ENCODE measurements around the gene ADI1. TPM values are rescaled to one million over a fixed set of nuclear protein-coding genes. Genes with fewer than 3 reads are reported as not detected.

Gene ADI1
- total and polyA plus RNA-seq, 2 experiments from 2014 or later, result 106 to 204 TPM

- DNase-seq (ENCODE audit: low spot score), result no peak
- no peak overlapping the region for H2AFZ ChIP-seq
- no peaks in the 10 kb centered on the region for H3K79me2 ChIP-seq
- H3K4me1 ChIP-seq (ENCODE audit: insufficient read depth), result no peaks in the 10 kb centered on the region
- H3K36me3 ChIP-seq (replicated peaks; ENCODE audit: insufficient read depth, low read depth), result no peaks in the 10 kb centered on the region
- H3K27ac ChIP-seq, result no peak overlapping the region
- no peaks in the 10 kb centered on the region for H3K9me2 ChIP-seq (replicated peaks; ENCODE audit: insufficient read depth)
- 95% methylated on average over 20 of the region's 20 CpGs for WGBS (ENCODE audit: low lambda C conversion rate, missing lambda C conversion rate)
- H3K4me2 ChIP-seq, result no peak overlapping the region
- no peaks in the 10 kb centered on the region for H3K9me3 ChIP-seq (ENCODE audit: low read depth)
- H3K27me3 ChIP-seq, result no peaks in the 10 kb centered on the region
- no peaks in the 10 kb centered on the region for H4K20me1 ChIP-seq (ENCODE audit: insufficient read depth, poor library complexity, severe bottlenecking)
- no peak overlapping the region for H3K4me3 ChIP-seq
- TF ChIP-seq CTCF (IDR thresholded peaks at IDR 0.05; ENCODE audit: poor library complexity), result no peak
- TF ChIP-seq EZH2phosphoT487 (IDR thresholded peaks at IDR 0.05; ENCODE audit: low read depth, severe bottlenecking, unreplicated experiment), result no peak
- TF ChIP-seq EZH2 (IDR thresholded peaks at IDR 0.05; ENCODE audit: borderline replicate concordance), result no peak
Observed at GRCh38 chr2:3453190-3453999, 65.9 kb downstream of the ADI1 start.

- no peaks in the 10 kb centered on the region for H3K9me3 ChIP-seq (ENCODE audit: low read depth)
- H3K36me3 ChIP-seq (replicated peaks; ENCODE audit: insufficient read depth, low read depth), result no peaks in the 10 kb centered on the region
- TF ChIP-seq EZH2 (IDR thresholded peaks at IDR 0.05; ENCODE audit: borderline replicate concordance) (no peak), CTCF (IDR thresholded peaks at IDR 0.05; ENCODE audit: poor library complexity) (no peak), EZH2phosphoT487 (IDR thresholded peaks at IDR 0.05; ENCODE audit: low read depth, severe bottlenecking, unreplicated experiment) (no peak)
- H3K79me2 ChIP-seq, result no peaks in the 10 kb centered on the region
- H2AFZ ChIP-seq, result no peak overlapping the region
- H3K9me2 ChIP-seq (replicated peaks; ENCODE audit: insufficient read depth), result no peaks in the 10 kb centered on the region
- DNase-seq (ENCODE audit: low spot score), result no peak
- H3K4me1 ChIP-seq (ENCODE audit: insufficient read depth), result no peaks in the 10 kb centered on the region
- no peaks in the 10 kb centered on the region for H4K20me1 ChIP-seq (ENCODE audit: insufficient read depth, poor library complexity, severe bottlenecking)
- no peaks in the 10 kb centered on the region for H3K27me3 ChIP-seq
- H3K27ac ChIP-seq, result no peak overlapping the region
- H3K4me2 ChIP-seq, result no peak overlapping the region
- H3K4me3 ChIP-seq, result no peak overlapping the region
- WGBS (ENCODE audit: low lambda C conversion rate, missing lambda C conversion rate), result 93% methylated on average over 17 of the region's 17 CpGs
Observed at GRCh38 chr2:3451926-3452671, 67.2 kb downstream of the ADI1 start.

GRCh38 chr2:3451169-3451568, 68.2 kb downstream of the ADI1 start:
- no peak overlapping the region for H3K4me3 ChIP-seq
- no peaks in the 10 kb centered on the region for H3K9me3 ChIP-seq (ENCODE audit: low read depth)
- 91% methylated on average over 4 of the region's 4 CpGs for WGBS (ENCODE audit: low lambda C conversion rate, missing lambda C conversion rate)
- H3K36me3 ChIP-seq (replicated peaks; ENCODE audit: insufficient read depth, low read depth), result no peaks in the 10 kb centered on the region
- H3K27me3 ChIP-seq, result no peaks in the 10 kb centered on the region
- H2AFZ ChIP-seq, result no peak overlapping the region
- no peak for DNase-seq (ENCODE audit: low spot score)
- no peak overlapping the region for H3K4me2 ChIP-seq
- H3K79me2 ChIP-seq, result no peaks in the 10 kb centered on the region
- H3K9me2 ChIP-seq (replicated peaks; ENCODE audit: insufficient read depth), result no peaks in the 10 kb centered on the region
- no peak for TF ChIP-seq CTCF (IDR thresholded peaks at IDR 0.05; ENCODE audit: poor library complexity)
- no peaks in the 10 kb centered on the region for H4K20me1 ChIP-seq (ENCODE audit: insufficient read depth, poor library complexity, severe bottlenecking)
- no peaks in the 10 kb centered on the region for H3K4me1 ChIP-seq (ENCODE audit: insufficient read depth)
- H3K27ac ChIP-seq, result no peak overlapping the region
